Activated CD4-positive, alpha-beta T cell treated with anti-CD3 and anti-CD28 coated beads for 48 hours (primary cell): ENCODE measurements around the gene ADGRD2.

Experiments
- DNase-seq: peaks from one replicate; pipeline ENCODE4 v3.0.0-alpha.2; 2020

The ADGRD2 gene

DNA sequence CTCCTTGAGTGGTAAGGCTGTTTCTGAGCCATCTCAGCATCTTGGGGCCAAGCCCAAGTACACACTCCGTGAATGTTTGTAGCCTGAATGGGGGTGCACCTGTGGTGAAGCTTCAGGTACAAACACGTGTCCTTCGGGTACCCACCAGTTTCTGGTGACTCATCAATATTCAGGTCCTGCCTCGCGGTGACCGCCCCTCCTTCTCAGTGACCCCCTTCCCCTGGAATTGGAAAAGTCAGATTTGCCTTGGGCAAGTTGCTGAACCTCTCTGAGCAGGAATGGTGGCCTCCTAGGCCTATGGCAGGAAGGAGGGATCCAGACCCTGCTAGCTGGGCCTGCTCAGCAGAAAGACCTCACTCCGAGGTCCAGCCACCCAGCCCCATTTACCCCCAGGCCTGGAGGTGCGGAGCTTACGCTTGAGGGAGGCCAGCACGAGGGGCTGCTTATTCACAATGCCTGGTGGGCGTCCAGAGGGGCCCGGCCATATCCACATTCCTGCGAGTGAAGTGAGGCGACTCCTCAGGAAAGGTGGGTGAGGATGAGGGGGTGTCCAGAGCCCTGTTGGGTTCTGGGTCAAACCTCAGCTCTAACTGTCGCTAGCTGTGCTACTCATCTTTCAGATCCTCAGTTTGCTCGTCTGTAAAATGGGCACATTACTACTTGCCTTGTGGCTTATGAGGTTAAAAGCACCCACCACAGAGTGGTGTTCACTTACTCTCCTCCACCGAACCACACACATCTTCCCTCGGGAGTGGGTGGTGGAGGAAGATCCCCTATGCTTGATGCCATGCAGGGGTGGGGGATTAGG lies 7.0 kb downstream of the ADGRD2 start:
- DNase-seq = no peak

DNA sequence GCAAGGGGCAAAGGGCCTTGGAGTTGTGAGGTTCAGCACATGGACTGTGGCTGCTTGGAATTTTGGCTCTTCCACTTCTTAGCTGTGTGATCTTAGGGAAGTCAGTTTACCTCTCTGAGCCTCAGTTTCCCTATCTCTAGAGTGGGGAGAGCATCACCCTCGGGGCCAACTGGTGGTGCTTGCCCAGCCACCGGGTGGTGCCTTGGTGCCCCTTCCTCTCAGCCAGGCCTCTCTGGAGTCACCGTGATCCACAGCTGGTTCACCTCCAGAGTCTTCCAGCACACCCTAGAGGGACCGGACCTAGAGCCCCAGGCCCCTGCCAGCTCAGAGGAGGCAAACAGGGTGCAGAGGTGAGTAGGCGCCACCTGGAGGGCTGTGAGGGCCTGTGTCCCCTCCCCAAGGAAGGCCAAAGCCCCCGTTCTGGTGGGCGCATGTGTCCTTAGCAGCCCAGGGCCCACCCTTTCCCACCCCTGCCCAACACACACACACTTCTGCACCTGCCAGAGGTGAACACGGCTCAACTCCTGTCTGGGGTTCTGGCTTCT lies 7.7 kb downstream of the ADGRD2 start:
- DNase-seq = no peak

DNA sequence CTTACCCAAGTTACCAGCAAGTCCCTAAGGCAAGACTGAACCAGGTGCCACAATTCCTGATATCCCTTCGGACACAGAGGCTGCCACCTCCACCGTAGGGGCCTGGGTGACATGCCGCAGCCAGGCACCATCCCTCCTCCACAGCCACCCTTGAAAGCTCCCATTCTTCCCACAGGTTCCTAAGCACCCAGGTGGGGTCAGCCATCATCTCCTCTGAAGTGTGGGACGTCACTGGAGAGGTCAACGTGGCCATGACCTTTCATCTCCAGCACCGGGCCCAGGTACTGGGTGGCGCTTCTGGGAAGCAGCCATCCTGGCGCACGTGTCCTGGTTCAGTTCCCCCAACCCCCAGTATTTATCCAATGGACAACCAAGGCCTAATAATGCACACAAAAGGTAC lies 8.2 kb downstream of the ADGRD2 start:
- DNase-seq = no peak

DNA sequence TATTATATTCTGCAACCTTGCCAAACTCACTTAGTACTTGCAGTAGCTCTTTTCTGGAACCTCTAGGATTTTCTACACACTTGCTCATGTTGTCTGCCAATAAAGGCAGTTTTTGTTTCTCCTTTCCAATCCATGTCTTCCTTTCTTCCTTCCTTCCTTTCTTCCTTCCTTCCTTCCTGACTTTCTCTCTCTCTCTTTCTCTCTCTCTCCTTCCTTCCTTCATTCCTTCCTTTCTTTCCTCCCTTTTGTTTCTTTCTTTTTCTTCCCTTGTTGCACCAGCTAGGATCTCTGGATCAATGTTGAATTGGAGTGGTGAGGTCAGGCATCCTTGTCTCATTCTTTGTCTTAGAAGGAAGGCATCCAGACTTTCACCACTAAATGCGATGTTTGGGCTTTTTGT lies 12.5 kb downstream of the ADGRD2 start:
- DNase-seq = no peak

DNA sequence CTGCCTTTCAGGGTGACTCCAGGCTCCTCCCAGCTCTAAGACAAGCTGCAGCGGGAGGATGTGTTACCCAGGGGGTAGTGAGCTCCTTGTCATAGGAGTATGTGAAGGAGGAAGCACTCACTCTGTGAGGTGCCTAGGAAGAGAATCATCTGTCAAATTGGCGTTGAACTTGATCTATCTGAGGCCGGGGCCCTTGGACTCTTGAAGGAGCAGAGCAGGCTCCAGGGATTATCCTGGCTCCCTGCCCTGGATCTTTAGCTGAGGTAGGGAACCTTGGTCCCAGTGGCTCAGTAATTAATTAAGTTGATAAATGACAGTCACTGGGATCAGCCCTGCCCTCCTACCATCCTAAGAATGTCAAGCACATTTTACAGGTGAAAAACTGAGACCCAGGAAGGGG lies 15.5 kb downstream of the ADGRD2 start:
- DNase-seq = no peak

DNA sequence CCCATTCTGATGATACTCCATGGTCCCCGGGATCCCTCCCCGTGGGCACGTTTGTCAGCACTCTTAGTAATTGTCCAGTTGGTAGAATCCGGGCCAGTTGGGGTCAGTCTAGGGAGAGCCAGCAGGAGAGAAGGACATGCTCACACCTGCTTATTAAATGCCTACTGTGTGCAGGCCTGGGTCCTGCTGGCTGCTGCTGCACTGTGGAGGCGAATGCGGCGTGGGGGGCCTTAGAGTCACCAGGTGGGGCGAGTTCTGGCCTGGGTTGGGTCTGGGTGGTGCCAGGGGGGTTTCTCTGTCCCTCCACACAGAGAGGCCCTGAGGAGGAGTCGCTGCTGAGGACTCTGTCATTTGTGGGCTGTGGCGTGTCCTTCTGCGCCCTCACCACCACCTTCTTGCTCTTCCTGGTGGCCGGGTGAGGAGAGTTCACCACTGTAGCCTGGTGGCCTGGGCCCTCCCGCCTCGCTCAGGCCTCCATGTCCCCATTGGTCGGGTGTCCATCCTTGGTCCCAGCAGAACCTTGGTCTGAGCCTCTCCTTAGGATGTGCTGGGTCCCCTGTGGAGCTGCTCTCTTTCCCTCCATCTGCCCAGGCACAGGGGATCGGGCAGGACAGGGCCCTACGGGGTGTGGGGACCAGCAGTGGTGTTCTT lies 17.3 kb downstream of the ADGRD2 start:
- no peak for DNase-seq

DNA sequence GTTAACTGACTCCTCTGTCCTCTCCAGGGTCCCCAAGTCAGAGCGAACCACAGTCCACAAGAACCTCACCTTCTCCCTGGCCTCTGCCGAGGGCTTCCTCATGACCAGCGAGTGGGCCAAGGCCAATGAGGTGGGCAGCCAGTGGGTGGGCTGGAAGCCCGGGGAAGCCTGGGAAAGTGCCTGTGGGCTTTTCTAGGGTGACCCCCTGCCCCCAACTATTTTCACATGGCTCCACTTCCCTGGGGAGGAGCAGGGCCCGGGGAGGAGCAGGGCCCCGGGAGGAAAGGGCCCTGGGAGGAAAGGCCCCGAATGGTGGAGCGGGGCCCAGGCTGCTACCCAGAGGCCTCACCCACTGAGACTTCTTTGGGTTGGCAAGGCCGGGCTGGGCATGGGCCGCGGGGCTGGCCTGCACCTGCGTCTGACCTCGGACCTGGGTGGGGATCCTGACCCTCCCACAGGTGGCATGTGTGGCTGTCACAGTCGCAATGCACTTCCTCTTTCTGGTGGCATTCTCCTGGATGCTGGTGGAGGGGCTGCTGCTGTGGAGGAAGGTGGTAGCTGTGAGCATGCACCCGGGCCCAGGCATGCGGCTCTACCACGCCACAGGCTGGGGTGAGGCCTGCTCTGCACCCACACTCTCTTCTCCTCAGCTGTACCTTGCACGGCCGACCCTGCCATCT lies 17.9 kb downstream of the ADGRD2 start:
- DNase-seq = no peak

DNA sequence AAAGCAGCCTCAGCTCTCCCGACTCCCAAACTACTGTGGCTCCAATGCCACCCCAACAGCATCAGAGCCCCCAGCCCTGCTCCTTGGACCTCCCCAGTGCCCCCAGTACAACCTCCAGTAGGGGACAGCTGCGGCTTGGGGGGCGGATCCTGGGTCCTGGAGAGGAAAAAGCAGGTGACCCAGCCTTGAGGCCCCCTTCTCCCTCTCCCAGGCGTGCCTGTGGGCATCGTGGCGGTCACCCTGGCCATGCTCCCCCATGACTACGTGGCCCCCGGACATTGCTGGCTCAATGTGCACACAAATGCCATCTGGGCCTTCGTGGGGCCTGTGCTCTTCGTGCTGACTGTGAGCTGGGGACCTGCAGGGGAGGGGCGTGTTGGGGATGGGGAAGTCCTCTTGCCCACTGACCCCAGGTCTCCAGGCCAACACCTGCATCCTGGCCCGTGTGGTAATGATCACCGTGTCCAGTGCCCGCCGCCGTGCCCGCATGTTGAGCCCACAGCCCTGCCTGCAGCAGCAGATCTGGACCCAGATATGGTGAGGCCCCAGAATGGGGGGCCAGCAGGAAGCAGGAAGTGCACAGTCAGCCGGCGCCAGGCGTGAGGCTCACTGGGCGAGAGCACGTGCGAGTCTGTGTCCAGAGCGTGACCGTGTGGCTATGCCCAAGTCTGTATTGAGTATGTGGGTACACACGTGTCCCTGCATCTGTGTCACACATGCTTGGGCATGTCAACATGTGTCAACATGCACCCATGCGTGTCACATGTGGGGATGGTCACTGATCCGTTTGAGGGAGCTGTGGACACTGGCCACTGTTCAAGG lies 19.0 kb downstream of the ADGRD2 start:
- DNase-seq = no peak

DNA sequence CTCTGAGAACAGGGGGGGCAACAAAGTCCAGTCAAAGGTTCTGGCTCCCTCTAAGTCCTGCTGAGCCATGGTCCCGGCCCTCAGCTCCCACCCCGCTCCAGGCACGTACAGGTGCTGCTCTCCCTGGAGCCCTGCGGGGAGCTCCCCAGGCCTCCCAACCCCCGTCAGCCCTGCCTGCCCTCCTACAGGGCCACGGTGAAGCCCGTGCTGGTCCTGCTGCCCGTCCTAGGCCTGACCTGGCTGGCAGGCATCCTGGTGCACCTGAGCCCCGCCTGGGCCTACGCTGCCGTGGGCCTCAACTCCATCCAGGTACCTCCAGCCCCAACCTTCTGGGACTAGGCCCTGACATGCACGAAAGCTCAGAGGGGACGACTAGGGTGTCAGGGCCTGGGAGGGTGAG lies 20.1 kb downstream of the ADGRD2 start:
- DNase-seq = no peak

DNA sequence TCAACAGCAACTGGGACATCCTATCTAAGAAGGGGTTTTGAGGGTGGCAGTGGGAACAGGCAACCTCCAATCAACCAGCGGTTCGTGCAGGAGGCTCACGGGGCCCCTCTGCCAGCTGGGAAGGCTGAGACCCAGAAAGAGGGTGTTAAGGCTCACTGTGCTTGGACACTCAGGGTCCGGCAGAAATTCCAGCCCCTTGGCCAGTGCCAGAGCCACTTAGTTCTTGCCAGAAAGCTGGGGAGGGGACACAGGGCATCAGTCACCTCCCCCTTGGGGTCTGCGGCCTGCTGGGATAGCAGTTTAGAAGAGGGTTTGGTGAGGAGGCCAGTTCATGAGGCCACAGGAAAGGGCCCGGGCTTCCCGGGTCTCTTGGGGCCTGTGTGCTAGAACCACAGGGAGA lies 20.5 kb downstream of the ADGRD2 start:
- no peak for DNase-seq

DNA sequence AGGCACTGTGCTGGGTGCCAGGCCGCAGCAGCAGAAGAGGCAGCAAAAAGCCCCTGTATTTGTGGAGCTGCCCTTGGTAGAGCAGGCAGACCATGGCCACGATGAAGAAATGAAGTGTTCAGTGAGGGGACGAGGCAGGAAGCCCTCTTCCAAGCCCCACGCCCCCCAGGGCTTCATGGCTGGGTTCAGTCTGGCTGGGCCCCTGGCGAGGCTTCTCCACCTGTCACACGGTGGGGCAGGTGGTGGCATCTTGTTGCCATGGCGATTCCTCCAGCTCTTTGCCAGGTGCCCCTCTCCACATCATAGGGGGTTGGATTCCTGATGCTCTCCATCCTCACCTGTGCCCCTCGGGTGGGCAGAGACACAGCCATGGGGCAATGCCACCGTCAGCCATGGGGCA lies 21.5 kb downstream of the ADGRD2 start:
- no peak for DNase-seq

DNA sequence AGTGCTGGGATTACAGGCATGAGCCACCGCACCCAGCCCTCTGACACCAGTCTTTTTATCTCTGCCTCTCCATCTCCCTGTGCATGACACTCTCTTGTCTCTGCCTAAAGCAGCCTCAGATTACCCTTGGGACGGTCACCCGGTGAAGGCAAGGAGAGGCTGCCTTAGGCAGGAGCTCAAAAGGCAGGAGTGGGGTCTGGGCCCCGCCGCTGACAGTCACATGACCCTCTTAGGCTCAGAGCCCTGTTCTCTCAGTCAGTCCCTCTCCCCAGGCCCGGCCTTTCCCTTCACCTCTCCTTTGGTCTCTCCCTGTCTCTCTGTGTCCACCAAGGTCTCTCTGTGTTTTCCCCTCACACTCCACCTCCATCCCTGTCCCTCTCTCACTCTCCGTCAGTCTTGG lies 22.5 kb downstream of the ADGRD2 start:
- DNase-seq = no peak

DNA sequence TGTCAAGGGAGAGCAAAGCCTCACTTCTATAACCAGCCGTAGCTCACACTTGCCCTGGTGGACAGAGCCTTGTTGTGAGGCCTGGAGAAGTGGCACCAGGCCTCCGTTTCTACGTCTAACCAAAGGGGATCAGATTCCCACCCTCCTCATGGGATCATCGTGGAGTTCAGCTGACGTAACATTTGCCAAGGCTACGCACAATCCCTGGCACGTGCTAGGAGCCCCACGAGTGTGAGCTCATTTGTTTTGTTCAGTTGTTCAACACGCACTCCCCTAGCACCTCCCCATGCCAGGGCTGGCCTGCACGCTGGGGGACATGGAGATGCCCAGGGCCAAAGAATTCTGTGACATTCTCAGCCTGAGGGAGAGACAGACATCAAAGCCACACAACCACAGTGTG lies 23.1 kb downstream of the ADGRD2 start:
- DNase-seq = no peak

DNA sequence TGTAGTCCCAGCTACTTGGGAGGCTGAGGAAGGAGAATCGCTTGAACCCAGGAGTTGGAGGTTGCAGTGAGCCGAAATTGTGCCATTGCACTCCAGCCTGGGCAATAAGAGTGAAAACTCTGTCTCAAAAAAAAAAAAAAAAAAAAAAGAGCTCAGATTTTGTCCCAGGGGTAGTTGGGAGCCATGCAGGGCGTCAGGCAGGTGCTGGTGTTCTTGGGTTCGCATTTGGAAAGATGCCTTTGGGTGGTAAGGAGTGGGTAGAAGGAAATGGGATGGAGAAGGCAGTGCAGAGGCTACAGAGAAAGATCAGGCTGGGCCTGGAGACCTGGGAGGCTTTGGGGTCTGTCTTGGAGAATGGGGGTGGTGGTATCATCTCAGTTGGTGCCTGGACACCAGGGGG lies 23.9 kb downstream of the ADGRD2 start:
- no peak for DNase-seq

DNA sequence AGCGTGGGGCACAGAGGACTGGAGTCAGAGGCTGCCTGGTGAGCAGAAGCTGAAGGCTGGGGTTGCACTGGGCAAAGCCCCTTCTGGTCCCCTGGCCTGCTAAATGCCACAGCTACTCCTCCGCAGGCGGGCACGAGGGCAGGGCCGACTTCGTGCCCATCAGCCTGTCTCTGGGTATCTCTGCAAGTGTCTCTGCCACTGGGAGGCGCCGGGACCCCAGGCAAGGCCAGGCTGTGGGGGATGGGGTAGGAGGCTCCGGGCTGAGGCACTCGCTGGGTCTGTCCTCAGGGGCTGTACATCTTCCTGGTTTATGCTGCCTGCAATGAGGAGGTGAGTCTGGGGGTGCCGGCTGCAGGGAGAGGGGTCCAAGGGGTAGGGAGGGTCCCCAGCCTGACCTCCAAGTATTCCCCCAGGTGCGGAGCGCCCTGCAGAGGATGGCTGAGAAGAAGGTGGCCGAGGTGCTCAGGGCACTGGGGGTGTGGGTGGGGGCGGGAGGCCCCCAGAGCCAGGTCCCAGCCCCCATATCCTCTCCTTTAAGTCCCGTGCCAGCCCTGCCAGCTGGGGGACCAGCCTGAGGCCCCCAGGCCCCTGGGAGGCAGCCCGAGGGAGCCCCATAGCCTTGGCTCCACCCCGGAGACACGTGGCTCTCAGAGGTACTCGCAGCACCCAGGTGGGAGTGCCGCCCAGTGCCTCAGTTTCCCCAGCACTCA lies 25.1 kb downstream of the ADGRD2 start:
- DNase-seq = no peak

DNA sequence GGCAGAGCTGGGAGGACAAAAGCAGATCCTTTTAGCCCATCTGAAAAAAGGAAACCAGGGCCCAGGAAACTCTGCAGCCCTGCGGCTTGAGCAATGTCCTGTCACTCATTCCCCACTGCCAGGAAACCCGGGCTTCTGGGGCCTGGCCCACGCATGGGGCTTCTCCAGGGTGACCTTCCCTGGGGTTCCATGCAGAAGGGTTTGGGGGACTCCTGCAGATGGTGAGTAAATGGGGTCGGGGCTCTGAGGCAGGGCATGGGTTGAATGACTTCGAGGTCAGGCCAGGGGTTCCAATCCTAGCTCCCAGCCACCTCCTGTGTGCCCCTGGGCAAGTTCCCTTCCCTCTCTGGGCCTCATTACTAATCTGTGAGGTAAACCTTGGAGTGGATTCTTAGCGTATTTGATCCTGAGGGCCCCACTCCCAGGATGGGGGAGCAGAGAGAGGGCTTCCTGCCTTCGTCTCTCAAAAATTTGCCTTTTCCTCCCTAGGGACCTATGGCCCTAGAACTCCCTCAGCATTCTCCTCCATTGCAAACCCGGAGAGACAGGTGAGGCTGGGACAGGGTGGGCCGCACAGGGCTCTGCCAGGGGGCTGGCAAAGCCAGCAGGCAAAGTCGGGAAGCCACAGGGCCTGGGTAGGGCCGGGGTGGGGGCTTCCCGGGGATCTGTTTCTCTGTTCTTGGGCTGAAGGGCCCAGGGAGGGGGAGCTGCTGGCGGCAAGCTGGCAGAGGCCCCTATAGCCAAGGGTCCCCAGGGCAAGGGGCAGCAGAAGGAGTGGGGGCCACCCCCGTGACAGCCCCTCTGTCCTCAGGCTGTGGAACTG lies 25.8 kb downstream of the ADGRD2 start:
- no peak for DNase-seq

DNA sequence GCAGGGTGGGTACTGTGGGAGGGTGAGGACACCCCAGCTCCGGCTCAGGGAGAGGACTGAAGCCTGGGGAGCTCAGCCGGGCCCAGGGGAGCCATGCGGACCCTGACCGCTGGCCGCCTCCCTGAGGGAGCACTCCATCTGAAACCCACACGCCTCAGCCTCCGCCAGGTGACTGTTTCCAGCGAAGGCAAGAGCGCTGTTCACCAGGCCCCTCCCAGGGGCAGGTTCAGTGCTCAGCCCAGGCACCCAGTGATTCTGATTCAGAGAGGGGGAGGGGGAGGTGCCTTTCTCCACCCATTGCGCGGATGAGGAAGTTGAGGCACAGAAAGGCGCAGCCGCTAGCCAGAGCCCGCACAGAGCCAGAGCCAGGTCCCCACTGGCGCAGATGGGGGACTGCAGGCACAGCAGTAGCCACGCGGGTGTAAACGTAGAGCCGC lies 27.0 kb downstream of the ADGRD2 start:
- peak; percentile 15 for DNase-seq

DNA sequence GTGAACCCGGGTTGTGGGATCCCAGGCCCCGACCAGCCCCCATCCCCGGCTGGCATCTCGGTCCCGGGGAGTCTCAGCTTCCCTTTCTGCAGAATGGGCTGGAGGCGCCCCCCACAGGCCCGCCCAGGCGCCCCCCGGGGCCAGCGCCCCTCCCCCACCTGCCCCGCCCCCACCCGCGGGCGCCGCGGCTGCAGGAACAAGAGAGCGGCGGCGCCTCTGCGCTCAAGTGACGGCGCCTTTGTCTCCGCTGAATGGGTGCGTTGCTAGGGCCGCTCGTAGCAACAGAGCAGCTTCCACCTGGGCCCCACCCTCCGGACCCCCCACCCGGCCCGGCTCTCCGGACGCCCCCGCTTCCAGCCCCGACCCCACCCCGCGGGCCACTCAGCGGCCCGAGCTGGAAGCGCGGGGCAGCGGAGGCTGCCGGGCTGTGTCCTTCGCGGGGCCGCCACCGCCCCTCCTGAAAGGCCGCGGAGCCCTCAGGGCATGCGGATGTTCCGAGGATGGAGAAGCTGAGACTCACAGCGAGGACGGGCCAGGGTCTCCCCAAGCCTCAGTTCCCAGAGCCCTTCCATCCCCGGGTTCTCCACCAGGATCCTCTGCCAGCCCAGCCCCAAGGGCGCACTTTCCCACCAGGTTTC lies 27.5 kb downstream of the ADGRD2 start:
- DNase-seq = no peak

DNA sequence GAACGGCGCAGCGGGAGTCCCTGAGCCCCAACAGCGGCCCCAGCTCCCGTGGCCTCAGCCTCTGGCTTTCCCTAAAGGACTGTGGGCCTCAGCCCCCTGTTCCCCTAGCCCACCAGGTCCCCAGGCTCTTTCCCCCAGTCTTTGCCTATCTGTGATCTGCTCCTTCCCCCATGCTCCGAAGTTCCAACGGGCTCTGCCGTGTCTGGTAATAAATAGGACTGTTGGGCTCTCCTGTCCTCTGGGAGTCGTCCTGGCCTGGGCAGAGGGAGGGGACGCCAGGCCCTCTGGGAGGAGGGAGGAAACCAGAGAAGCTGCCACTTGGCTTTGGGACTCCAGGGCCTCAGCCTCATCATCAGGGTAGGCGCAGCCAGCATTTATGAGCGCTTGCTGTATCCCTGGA lies 28.1 kb downstream of the ADGRD2 start:
- DNase-seq = no peak

DNA sequence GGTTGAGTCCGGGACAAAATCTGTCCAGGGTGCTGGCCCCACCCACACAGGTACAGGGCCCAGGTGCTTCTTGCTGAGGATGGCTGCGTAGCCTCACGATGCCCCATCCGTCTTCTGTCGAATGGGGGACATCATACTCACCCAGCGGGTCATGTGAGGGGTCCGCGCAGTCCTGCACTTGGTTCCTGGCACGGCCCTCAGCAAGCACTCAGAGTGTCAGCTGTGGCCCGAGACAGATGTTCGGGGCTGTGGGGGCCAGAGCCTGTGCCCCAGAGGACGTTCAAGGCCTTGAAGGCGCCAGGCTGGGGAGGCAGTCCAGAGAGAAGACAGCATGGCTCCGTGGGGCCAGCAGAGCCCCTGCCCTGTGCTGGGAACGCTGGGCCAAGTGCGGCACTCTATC lies 29.1 kb downstream of the ADGRD2 start:
- no peak for DNase-seq
